Neural crest cell (in vitro differentiated cells): ENCODE measurements around the gene TMEM106C. TPM values are rescaled to one million over a fixed set of nuclear protein-coding genes. Genes with fewer than 3 reads are reported as not detected.

ENCODE experiments used
- DNase-seq: peaks from one replicate; pipeline ENCODE4 v3.0.0; 2021; ENCODE audit warnings: low read depth, mixed read lengths, low spot score
- H3K27ac Mint-ChIP-seq: one replicate; pipeline ENCODE4 v1.8.0; 2021; ENCODE audit warnings: mild to moderate bottlenecking, mixed read lengths; ENCODE audit not compliant: unreplicated experiment
- H3K27me3 Mint-ChIP-seq: 2 replicates; pipeline ENCODE4 v1.8.0; 2021; ENCODE audit warnings: low read depth, mild to moderate bottlenecking, mixed read lengths
- H3K36me3 Mint-ChIP-seq: 2 replicates; pipeline ENCODE4 v1.8.0; 2021; ENCODE audit warnings: low read depth, mild to moderate bottlenecking, mixed read lengths
- H3K4me1 Mint-ChIP-seq: 2 replicates; pipeline ENCODE4 v1.8.0; 2021; ENCODE audit warnings: mixed read lengths
- H3K4me3 Mint-ChIP-seq: one replicate; pipeline ENCODE4 v1.8.0; 2021; ENCODE audit warnings: mild to moderate bottlenecking, mixed read lengths
- H3K9me3 Mint-ChIP-seq: 2 replicates; pipeline ENCODE4 v1.8.0; 2021; ENCODE audit warnings: mixed read lengths
- CTCF ChIP-seq: fragments of 200-600 bp; sonication (generic); conservative IDR thresholded peaks from 2 replicates; pipeline ENCODE4 v1.5.0; 2021; ENCODE audit warnings: antibody characterized with exemption, mild to moderate bottlenecking
- total RNA-seq: library from RNA; stranded (reverse); gene quantifications from 2 replicates; pipeline ENCODE4 v1.2.1, GENCODE V29; 2021

Gene TMEM106C
- total RNA-seq, 1 donor from 2014 or later = 159 TPM

- peaks cover 64% of the 10 kb centered on the region for H3K4me1 Mint-ChIP-seq
Observed at GRCh38 chr12:48003226-48004052, 40.0 kb downstream of the TMEM106C start.

GRCh38 chr12:48004053-48004941 is 40.9 kb downstream of the TMEM106C start, which contains the start of gene COL2A1:
Gene COL2A1, minus strand, starts transcription at chr12:48004476. Its CDS starts 155 bp downstream, at chr12:48004321.
- H3K4me3 Mint-ChIP-seq = peak within 1 kb of the TSS; percentile 98
- peaks cover 59% of the 10 kb centered on the region for H3K27me3 Mint-ChIP-seq
- H3K36me3 Mint-ChIP-seq = no peaks in the 10 kb centered on the region

More at GRCh38 chr12:48003226-48004052, 40.0 kb downstream of the TMEM106C start:
- peak; percentile 30 for DNase-seq
- Mint-ChIP-seq H3K4me3 (peak overlapping the region; percentile 98), H3K27ac (peak overlapping the region; percentile 97), H3K27me3 (peaks cover 51% of the 10 kb centered on the region), H3K36me3 (no peaks in the 10 kb centered on the region), H3K9me3 (no peaks in the 10 kb centered on the region)
- TF ChIP-seq CTCF = no peak

GRCh38 chr12:48005001-48005749 is 41.8 kb downstream of the TMEM106C start:
- H3K9me3 Mint-ChIP-seq = no peaks in the 10 kb centered on the region
- H3K4me1 Mint-ChIP-seq = peaks cover 54% of the 10 kb centered on the region
- peaks cover 65% of the 10 kb centered on the region for H3K27me3 Mint-ChIP-seq
- H3K36me3 Mint-ChIP-seq = no peaks in the 10 kb centered on the region
- no peak overlapping the region for H3K27ac Mint-ChIP-seq
- no peak for DNase-seq
- H3K4me3 Mint-ChIP-seq = peak overlapping the region; percentile 85
- no peak for TF ChIP-seq CTCF

More at GRCh38 chr12:48004053-48004941, 40.9 kb downstream of the TMEM106C start, which contains the start of gene COL2A1:
- Mint-ChIP-seq H3K9me3 (no peaks in the 10 kb centered on the region), H3K27ac (peak within 1 kb of the TSS; percentile 97), H3K4me1 (peaks cover 62% of the 10 kb centered on the region)
- TF ChIP-seq CTCF = no peak
- peak; percentile 68 for DNase-seq

- Mint-ChIP-seq H3K4me3 (peak overlapping the region; percentile 85), H3K36me3 (no peaks in the 10 kb centered on the region), H3K9me3 (no peaks in the 10 kb centered on the region), H3K4me1 (peaks cover 49% of the 10 kb centered on the region), H3K27ac (no peak overlapping the region), H3K27me3 (peaks cover 66% of the 10 kb centered on the region)
- no peak for TF ChIP-seq CTCF
- DNase-seq = no peak
Observed at GRCh38 chr12:48005750-48006021, 42.3 kb downstream of the TMEM106C start.

GRCh38 chr12:48007206-48007605 is 43.8 kb downstream of the TMEM106C start:
- H3K36me3 Mint-ChIP-seq = no peaks in the 10 kb centered on the region
- no peak overlapping the region for H3K27ac Mint-ChIP-seq
- TF ChIP-seq CTCF = no peak
- H3K27me3 Mint-ChIP-seq = peaks cover 68% of the 10 kb centered on the region
- DNase-seq = no peak
- no peaks in the 10 kb centered on the region for H3K9me3 Mint-ChIP-seq
- H3K4me3 Mint-ChIP-seq = no peak overlapping the region
- H3K4me1 Mint-ChIP-seq = peaks cover 41% of the 10 kb centered on the region
